PC-3 (cell line): Measurements from ENCODE around the gene POLR3GL.

Source experiments
- CTCF ChIP-seq: fragments of 300-600 bp; sonication (generic); conservative IDR thresholded peaks from 2 replicates; pipeline ENCODE4 v1.5.1; 2017; ENCODE audit warnings: antibody characterized with exemption, low read depth, mild to moderate bottlenecking, low read length
- EZH2 ChIP-seq: fragments of 300-600 bp; sonication (generic); IDR thresholded peaks from one replicate; pipeline ENCODE4 v1.6.1; 2017; ENCODE audit warnings: antibody characterized with exemption, mild to moderate bottlenecking, low read length; ENCODE audit not compliant: unreplicated experiment

- TF ChIP-seq CTCF (no peak), EZH2 (no peak)
Measured at GRCh38 chr1:145974721-145975120, 10.2 kb downstream of the POLR3GL start.
